Activated CD4-positive, alpha-beta T cell treated with anti-CD3 and anti-CD28 coated beads, Interleukin-2, amount 50 U/mL, for 16 hours (primary cell): ENCODE measurements around the gene FEV.

Experiments
- DNase-seq: peaks from one replicate; pipeline ENCODE4 v3.0.0-alpha.2; 2020

The FEV gene

DNA sequence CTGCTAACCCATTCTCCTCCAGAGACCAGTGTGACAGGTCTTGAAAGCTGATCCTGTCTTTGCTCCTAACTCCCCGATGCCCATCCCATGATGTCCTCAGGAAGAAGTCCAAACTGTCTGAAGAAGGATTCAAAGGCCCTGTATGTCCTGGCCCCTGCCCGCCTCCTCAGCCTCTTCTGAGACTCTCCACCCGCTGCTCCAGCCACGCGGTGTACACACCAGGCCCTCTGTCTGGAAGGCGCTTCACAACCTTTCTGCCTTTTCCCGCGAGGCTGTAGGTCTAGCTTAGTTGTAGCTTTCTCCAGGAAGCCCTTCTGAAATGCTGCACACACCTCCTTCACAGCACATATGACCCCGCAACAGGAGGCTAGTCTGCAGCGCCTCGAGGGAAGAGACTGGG lies 31.7 kb upstream of the FEV start:
- DNase-seq = no peak

DNA sequence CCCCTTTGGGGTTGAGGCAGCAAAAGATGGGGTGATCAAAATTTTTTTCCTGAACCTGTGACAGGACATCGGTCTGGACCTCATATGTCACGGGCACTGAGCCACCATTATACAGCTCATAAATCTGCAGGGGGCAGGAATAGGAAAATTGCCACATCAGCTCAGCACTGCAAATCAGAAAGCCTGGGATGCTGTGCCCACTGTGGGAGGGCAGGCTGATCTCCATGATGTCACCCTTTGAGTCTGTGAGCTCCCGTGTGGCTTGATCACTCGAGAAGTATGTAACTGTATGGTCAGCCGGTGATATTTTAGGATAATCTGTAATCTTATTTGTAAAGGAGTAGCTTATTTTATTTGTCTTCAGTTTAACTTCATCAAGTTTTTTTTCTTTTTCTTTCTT lies 25.9 kb upstream of the FEV start:
- no peak for DNase-seq

DNA sequence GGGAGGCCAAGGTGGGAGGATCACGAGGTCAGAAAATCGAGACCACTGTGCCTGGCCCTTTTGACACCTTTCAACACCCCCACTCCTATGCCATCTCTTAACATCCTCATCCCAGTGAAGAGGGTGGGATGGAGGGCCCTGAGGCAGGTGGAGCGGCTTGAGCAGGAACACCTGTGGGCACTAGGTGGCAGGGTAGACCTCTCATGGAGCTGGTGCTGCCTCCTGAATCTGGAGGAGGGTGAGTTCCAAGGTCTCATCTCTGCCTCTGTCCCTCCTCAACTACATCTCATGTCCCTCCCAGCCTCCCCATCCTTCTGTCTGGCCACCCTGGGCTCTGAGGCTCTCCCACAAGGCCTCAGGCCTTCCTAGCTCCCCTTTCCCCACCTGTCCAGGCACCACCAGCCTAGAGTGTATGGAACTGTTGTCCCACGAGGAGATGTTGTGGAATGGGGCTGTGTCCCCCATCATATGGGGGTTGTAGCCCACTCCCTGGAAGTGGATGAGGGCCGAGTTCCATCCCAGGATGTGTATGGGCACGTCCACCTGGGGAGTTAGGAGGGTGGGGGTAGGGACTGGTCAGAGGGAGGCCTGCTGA lies 25.3 kb upstream of the FEV start:
- DNase-seq = peak; percentile 17

DNA sequence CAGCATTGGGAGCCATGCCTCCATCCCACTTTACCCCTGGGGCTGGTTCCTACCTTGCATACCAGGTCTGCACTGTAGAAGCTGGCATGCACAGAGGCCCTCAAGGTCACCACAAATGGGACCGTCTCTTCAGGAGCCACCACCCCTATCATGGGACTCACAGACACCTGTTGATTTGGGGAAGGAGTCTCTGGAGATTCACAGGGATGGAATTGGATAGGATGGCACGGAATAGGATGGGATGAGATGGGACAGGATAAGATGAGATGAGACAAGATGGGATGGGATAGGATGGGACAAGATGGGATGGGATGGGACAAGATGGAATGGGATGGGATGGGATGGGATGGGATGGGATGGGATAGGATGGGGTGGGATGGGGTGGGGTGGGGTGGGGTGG lies 24.3 kb upstream of the FEV start:
- no peak for DNase-seq

DNA sequence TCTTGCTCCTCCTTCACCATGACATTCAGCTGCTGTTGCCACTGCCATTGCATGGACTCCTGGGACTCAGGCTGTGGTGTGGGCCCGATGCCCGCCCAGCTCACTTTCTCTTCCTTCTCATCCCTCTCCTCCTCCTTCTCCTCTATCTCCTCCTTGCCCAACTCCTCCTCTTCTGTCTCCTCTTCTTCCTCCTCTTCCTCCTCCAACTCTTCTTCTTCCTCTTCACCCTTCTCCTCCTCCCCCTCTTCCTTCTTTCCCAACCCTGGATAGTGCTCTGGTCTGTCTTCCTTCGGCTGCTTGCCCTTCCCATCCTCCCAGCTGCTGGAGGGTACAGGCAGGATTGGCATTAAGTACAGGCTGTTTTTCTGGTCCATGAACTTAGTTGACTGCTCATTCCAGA lies 19.0 kb upstream of the FEV start:
- DNase-seq = no peak

GRCh38 chr2:219003267-219003634 lies 18.3 kb upstream of the FEV start:
- no peak for DNase-seq

GRCh38 chr2:219002395-219003266 lies 17.6 kb upstream of the FEV start:
- DNase-seq = peak; percentile 16

- DNase-seq = no peak
These were observed 16.8 kb upstream of the FEV start for GRCh38 chr2:219001577-219002394.

- DNase-seq = no peak
These were observed 16.2 kb upstream of the FEV start for GRCh38 chr2:219001100-219001576.

DNA sequence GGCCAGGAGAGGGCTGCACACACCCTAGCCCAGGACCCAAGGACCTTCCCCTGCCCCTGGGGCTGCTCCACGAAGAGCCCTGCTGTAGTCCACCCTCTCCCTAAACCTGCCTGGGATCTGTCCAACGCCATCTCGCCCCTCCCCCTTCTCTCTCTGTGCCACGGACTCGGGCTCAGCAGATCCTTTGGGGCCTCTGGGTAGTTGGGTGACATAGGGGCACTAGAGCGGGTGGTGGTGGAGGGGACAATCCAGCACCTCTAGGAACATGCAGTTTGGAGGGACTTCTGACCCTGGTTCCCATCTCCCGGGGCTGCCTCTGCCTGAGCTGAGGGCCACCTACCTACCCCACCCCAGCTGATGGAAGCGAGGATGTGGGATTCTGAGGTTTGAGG lies 15.6 kb upstream of the FEV start:
- no peak for DNase-seq

DNA sequence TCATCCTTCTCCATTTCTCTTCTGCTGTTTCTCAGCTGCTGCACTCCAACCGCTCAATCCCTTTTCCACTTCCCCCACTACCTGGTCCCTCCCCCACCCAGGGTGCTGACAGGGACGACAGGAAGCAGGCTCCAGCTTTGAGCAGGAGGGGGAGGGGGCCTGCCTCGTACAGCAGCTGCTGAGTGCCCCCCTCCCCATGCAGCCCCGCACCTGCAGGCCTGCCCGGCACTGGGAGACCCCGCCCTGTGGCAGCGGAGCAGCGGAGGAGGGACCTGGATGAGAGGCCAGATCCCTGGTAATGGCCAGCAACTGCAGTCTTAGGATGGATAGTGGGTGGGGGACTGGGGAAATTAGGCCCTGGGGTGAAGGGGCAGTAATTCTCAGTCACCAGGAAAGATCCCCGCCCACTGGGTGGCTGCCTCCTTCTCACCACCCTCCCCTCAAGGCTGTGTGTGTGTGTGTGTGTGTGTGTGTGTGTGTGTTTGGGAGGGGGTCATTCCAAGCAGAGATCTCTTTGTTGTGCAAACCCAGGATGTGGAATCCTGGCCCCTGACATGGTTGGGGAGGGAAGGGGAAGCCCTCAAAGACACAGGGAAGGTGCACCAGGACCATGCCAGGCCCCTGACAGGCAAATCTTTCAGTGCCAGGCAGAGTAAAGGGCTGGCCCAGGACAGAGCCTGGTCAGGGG lies 15.0 kb upstream of the FEV start:
- DNase-seq = no peak

GRCh38 chr2:218999021-218999880 lies 14.3 kb upstream of the FEV start:
- DNase-seq = no peak

DNA sequence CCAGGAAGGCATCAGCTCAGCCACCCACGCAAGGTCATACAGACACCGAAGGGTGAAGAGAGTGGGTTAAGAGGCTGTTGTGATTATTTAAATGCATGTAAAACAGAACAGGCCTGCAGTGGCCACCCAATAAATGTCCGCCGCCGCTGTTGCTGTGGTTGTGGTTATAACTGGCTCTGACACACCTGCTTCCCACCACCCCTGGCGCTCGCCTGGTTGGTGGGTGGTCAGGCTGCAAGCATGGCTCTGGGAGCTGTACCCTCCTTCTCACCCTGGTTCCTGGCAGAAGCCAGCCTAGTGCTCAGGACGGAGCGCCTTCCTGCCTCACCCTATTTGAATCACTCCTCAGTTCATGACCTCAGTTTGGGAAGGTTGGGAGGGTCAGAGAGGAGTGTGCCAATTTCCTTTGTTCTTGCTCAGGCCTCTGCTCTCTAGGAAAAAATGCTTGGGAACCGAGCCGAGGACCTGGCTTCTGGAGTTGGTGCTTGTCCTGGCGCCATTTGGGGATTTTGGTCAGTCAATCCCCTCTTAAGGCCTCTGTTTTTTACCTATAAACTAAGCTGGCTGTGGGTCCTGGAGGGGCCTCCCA lies 13.5 kb upstream of the FEV start:
- no peak for DNase-seq

DNA sequence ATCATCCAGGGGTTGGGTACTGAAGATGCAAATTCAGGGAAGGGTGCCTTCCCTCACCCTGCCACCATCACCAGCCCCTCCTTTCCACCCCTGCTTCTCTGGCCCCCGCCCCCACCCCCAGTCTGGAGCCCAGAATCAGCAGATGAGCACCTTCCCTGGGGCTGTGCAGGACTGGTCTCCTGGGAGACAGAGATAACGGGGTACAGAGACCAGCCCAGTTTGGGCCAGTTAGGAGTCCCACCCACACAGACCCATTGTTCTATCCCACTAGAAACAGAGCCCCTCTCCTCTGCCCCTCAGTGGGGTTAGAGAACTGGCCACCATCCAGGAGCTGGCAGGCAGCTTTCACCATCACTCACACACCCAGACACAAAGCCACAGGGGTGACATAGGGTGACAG lies 12.7 kb upstream of the FEV start:
- DNase-seq = no peak

DNA sequence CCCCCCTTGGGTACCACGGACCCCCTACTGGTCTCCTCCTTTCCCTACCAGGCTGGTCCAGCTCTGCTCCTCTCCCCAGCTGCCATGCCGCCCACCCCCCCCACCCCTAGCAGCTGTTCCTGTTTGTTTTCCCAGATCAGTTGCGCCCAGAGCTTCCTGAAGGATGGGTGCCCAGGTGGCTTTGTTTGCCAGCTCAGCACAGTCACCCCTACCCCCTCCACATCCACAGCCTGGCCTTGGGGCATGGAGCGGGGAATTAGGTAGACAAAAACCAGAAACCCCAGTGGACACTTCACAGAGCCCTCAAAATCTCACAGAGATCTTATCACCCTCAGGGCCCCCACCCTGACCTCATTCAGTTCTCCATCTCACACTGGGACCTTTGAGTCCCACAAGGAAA lies 12.0 kb upstream of the FEV start:
- DNase-seq = no peak

- peak; percentile 80 for DNase-seq
These were observed 11.2 kb upstream of the FEV start for GRCh38 chr2:218995972-218996711.

DNA sequence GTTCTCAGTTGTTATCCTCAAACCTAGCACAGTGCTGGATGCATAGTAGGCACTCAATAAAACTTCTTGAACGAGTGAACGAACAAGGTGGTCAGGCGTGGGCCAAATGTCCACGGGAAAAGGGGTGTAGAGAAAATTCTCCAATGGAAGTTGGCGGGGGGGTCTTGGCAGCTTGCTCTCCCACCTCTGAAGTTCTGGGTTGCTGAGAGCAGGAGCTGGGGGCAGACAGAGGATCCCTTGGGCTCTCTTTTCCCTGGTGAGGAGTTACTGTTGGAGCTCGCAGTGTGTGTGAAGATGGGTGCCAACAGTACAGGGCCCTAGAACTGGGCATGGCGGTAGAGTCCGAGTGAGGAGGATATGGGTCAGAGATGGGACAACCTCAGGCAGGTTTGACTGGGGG lies 10.6 kb upstream of the FEV start:
- no peak for DNase-seq

- DNase-seq = no peak
These were observed 8.6 kb upstream of the FEV start, which contains the start of gene CRYBA2 for GRCh38 chr2:218993345-218994315. Gene CRYBA2 (minus strand): TSS chr2:218993422. CDS start chr2:218993176, 246 bp downstream.

GRCh38 chr2:218992703-218993344 lies 7.8 kb upstream of the FEV start:
- no peak for DNase-seq
